Measurements from ENCODE around the gene THBS4. TPM values are rescaled to one million over a fixed set of nuclear protein-coding genes. Genes with fewer than 3 reads are reported as not detected.
A peak's percentile ranks its signal among the peaks of the same experiment; 100 is the strongest.
"Not testable (repeated sequence)": the region's sequence is repeated elsewhere in the genome, so short reads cannot be mapped to it uniquely, and the experiment has no call there.

Gene THBS4
- total RNA-seq, 2 donors from 2014 or later: 0.31 TPM; not detected in 1

DNA sequence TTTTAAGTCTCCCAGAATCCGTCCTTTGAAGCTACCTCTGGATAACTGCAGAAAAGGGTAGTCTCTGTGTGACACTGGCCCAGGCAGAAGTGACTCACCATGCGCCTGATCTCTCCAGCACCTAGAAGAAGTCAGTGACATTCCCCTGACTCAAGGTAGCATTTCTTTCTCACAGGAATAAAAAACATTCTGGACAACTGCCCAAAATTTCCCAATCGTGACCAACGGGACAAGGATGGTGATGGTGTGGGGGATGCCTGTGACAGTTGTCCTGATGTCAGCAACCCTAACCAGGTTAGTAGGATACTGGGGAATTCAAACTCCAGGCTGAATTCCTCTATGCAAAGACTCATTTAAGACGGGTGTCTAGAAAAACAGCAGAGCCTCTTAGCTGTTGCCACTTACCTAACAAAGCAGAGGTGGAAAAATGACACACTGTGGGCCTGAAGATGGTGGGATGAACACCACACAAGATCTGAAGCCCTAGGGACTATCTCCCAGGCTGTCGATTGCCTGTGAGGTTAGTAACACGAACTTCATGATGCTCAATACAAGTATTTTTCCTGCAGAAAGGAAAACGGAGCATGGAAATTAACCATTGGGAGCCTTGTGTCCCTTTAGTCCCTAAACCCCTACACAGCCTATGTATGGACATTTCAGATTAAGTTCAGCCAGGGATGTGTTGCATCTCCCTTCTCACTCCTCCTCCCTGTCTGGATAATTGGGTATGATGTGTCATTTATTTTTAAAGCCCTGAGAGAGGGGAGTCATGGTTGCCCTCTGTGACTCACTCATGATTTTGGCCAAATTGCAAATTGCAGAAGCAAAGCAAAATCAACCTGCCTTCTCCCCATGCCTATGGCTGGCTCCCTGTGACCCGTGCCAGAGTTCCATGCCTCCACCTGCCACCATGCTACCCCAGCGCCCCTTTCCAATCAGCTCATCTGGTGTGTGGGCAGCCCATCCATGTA, 37.2 kb downstream of the THBS4 start:
- H3K27me3 Mint-ChIP-seq: no peaks in the 10 kb centered on the region
- DNase-seq (ENCODE audit: low spot score): no peak
- H3K36me3 Mint-ChIP-seq: no peaks in the 10 kb centered on the region
- H3K9me3 Mint-ChIP-seq: no peaks in the 10 kb centered on the region
- H3K27ac Mint-ChIP-seq: no peak overlapping the region
- no peak overlapping the region for H3K4me3 Mint-ChIP-seq
- peaks cover 5 to 10% of the 10 kb centered on the region in 2 donors for H3K4me1 Mint-ChIP-seq (ENCODE audit: low read depth in 2 of 2)
- no peak for ATAC-seq

DNA sequence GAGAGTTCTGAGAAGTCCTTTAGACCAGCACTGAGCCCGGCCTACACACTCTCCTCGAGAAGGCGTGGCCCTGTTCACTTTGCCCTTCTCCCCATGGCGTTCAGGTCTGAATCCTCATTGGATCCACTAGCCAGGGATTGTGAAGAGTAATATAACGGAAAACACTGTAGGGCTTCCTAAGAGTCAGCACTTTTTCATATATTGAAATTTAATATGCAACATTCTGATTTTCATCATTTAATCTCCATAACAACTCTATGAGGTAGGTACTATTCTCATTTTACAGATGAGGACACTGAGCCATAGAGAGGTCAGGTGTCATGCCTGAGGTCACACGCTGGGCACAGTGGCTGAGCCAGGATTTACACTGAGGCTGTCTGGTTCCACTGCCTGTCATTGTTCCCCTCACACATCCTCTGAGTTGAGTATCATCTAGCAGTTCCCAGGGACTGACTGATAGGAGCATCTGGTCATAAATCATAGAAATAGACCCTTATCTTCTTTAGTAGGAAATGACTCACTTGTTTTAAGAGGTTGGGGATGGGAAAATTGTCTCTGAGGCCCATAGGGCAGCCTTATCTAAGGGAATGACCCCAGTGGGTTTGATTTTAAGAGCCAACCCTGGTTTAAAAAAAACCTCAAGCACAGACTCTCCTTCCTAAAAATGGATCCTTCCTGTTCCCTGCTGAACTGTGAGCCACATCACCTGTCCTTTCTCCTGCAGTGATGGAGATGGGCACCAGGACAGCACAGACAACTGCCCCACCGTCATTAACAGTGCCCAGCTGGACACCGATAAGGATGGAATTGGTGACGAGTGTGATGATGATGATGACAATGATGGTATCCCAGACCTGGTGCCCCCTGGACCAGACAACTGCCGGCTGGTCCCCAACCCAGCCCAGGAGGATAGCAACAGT, 41.2 kb downstream of the THBS4 start:
- H3K36me3 Mint-ChIP-seq: no peaks in the 10 kb centered on the region

DNA sequence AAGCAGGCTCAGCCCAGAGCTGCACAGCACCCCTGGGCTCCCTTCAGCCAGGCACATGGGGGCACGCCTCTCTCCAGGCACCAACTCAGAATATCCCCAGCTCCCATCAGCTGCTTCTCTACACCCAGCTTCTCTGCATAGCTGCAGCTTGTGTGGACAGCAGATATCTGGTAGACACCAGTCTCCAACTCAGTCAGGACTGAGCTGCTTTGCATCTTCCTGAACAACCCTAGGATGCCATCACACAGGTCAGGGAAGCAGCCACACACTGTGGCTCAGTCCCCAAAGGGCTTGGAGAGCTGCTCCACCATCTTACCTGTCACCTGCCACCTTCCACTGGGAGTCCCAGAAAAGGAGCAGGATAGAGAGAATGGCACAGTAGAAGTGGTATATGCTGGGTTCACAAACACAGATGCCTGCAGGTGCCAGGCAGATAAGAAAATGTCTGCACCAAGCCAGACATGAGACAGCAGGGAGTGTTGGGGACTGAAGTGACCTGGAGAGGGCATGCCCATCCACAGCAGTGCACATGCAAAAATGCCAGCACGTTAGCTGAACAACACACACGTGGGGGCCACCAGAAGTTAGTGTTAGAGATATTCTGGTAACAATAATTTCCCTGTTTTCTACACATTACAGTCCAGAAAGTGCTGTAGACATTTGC, 42.0 kb downstream of the THBS4 start:
- H3K4me1 Mint-ChIP-seq (ENCODE audit: low read depth in 2 of 2): no peaks in the 10 kb centered on the region
- no peak overlapping the region for H3K4me3 Mint-ChIP-seq
- DNase-seq (ENCODE audit: low spot score) (no peak), ATAC-seq (peak in 1 of 2 donors; percentile 21)
- H3K27ac Mint-ChIP-seq: no peak overlapping the region
- no peaks in the 10 kb centered on the region for H3K36me3 Mint-ChIP-seq
- H3K9me3 Mint-ChIP-seq: no peaks in the 10 kb centered on the region
- no peaks in the 10 kb centered on the region for H3K27me3 Mint-ChIP-seq

More for the DNA sequence above, 41.2 kb downstream of the THBS4 start:
- no peaks in the 10 kb centered on the region for H3K4me1 Mint-ChIP-seq (ENCODE audit: low read depth in 2 of 2)
- no peaks in the 10 kb centered on the region for H3K27me3 Mint-ChIP-seq
- ATAC-seq: no peak
- H3K4me3 Mint-ChIP-seq: no peak overlapping the region
- DNase-seq (ENCODE audit: low spot score): no peak
- H3K9me3 Mint-ChIP-seq: no peaks in the 10 kb centered on the region
- no peak overlapping the region for H3K27ac Mint-ChIP-seq

DNA sequence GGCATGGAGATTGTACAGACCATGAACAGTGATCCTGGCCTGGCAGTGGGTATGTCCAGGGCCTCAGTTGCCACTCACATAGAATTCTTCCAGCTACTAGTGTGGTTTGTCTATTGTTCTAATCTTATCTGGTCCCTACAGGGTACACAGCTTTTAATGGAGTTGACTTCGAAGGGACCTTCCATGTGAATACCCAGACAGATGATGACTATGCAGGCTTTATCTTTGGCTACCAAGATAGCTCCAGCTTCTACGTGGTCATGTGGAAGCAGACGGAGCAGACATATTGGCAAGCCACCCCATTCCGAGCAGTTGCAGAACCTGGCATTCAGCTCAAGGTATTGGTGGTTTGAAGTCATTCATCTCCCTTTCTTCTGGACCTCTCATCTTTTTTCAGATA, 43.8 kb downstream of the THBS4 start:
- no peak overlapping the region for H3K4me3 Mint-ChIP-seq
- no peaks in the 10 kb centered on the region for H3K27me3 Mint-ChIP-seq
- H3K36me3 Mint-ChIP-seq: no peaks in the 10 kb centered on the region
- peaks cover 4 to 6% of the 10 kb centered on the region in 2 donors for H3K4me1 Mint-ChIP-seq (ENCODE audit: low read depth in 2 of 2)
- DNase-seq (ENCODE audit: low spot score): no peak
- ATAC-seq: no peak
- H3K9me3 Mint-ChIP-seq: no peaks in the 10 kb centered on the region
- no peak overlapping the region for H3K27ac Mint-ChIP-seq

DNA sequence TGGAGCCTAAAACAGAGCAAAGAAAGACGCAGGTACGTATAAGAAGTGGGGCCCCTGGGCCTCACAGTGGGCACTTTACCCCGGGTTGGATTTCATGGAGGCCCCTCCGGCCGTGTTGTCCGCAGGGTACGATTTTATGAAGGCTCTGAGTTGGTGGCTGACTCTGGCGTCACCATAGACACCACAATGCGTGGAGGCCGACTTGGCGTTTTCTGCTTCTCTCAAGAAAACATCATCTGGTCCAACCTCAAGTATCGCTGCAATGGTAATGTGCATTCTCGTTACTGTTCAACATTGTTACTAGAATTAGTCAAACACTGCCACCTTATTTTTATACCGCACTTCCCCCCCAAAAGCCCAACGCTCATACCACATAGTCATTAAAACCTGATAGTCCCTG, 47.1 kb downstream of the THBS4 start:
- Mint-ChIP-seq H3K4me1 (ENCODE audit: low read depth in 2 of 2) (peaks cover 4 to 6% of the 10 kb centered on the region in 2 donors), H3K27ac (no peak overlapping the region), H3K9me3 (no peaks in the 10 kb centered on the region), H3K36me3 (no peaks in the 10 kb centered on the region), H3K27me3 (peaks cover 5% of the 10 kb centered on the region in 2 donors), H3K4me3 (peak overlapping the region; percentile 6)
- ATAC-seq (no peak), DNase-seq (ENCODE audit: low spot score) (no peak)

DNA sequence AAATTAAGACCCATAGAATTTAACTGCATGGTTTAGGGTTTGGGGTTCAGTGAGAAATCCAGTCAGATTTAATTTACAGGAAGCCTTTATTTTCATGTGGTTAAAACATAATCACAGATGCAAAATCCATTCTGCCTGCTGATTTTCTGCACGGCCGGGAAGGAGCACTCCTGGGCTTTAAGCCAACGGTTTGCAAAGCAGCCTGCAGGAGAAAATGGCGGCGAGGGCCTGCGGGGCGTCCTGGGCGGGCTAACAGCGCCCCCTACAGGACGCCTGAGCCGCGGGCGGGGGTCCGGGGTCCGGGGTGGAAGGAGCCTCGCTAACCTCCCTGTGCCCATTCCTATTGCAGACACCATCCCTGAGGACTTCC, 47.6 kb downstream of the THBS4 start:
- Mint-ChIP-seq H3K4me1 (ENCODE audit: low read depth in 2 of 2) (peaks cover 4 to 6% of the 10 kb centered on the region in 2 donors), H3K9me3 (no peaks in the 10 kb centered on the region), H3K4me3 (peak overlapping the region; percentile 61), H3K36me3 (no peaks in the 10 kb centered on the region), H3K27ac (no peak overlapping the region), H3K27me3 (peaks cover 5% of the 10 kb centered on the region in 2 donors)
- DNase-seq (ENCODE audit: low spot score): peak; percentile 64
- peak in 1 of 2 donors; percentile 65 for ATAC-seq

DNA sequence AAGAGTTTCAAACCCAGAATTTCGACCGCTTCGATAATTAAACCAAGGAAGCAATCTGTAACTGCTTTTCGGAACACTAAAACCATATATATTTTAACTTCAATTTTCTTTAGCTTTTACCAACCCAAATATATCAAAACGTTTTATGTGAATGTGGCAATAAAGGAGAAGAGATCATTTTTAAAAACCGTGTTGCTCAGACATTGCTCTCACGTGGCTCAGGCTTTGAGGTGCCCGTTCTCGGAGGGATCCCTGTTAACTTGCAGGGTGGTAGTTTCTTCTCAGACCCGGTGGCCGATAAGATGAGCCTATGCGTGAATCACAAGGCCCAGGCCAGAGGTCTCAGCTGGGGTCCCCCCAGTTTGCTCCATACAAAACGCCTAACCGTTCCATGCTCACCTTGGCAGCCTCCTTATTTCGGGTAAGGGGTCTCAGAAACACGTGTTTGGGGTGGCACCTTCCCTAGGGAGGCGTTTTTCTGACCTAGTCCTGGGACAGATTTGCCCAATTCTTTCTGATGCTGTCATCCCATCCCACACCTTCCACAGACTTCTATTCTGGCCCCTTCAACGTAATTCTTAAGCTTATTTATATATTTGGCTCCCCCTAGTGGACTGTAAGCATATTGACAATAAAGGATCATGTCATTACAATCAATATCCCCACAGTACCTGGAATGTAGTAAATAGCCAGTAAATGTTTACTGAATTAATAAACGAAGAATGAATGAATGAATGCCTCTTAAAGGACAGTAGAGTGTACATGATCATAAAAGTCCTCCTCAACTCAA, 48.1 kb downstream of the THBS4 start:
- peaks cover 4 to 6% of the 10 kb centered on the region in 2 donors for H3K4me1 Mint-ChIP-seq (ENCODE audit: low read depth in 2 of 2)
- no peaks in the 10 kb centered on the region for H3K36me3 Mint-ChIP-seq
- H3K27ac Mint-ChIP-seq: peak overlapping the region; percentile 38 to 63
- no peaks in the 10 kb centered on the region for H3K9me3 Mint-ChIP-seq
- peak overlapping the region; percentile 61 for H3K4me3 Mint-ChIP-seq
- H3K27me3 Mint-ChIP-seq: peaks cover 5% of the 10 kb centered on the region in 2 donors
- DNase-seq (ENCODE audit: low spot score) (no peak), ATAC-seq (peak; percentile 65 to 75)

DNA sequence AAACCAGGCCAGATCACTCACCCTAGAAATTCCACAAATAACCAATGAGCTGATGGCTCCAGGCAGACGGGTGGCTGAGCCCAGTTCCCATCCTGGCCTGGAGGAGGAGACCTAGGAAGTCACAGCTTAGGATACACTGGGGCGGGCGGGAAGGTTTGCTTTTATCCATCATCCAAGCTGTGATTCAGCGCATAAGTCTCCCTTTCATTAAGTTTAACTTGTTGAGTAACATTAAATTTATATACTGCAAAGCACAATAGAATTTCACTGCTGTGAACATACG, 55.7 kb downstream of the THBS4 start:
- DNase-seq (ENCODE audit: low spot score) (no peak), ATAC-seq (no peak)
- Mint-ChIP-seq H3K4me1 (ENCODE audit: low read depth in 2 of 2) (no peaks in the 10 kb centered on the region), H3K27ac (no peak overlapping the region), H3K36me3 (no peaks in the 10 kb centered on the region), H3K9me3 (no peaks in the 10 kb centered on the region), H3K27me3 (peaks cover under 1% of the 10 kb centered on the region in 2 donors), H3K4me3 (no peak overlapping the region)

DNA sequence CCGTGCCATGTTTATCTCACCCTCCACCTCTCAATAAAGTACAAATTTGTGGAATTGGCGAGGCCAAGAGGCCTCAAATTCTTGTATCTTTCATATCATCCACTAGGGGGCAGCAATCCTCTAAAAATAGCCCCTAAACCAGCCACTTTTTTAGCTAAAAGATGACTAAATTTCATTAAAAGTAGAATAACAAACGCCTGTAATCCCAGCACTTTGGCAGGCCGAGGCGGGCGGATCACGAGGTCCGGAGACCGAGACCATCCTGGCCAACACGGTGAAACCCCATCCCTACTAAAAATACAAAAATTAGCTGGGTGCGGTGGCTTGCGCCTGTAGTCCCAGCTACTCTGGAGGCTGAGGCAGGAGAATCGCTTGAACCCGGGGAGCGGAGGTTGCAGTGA, 56.6 kb downstream of the THBS4 start:
- not testable (repeated sequence) for H3K4me3 Mint-ChIP-seq; H3K36me3 Mint-ChIP-seq; H3K9me3 Mint-ChIP-seq; H3K4me1 Mint-ChIP-seq (ENCODE audit: low read depth in 2 of 2); ATAC-seq; H3K27me3 Mint-ChIP-seq
- DNase-seq (ENCODE audit: low spot score): peak; percentile 72
- peak overlapping the region in 1 of 2 donors; percentile 43 for H3K27ac Mint-ChIP-seq

DNA sequence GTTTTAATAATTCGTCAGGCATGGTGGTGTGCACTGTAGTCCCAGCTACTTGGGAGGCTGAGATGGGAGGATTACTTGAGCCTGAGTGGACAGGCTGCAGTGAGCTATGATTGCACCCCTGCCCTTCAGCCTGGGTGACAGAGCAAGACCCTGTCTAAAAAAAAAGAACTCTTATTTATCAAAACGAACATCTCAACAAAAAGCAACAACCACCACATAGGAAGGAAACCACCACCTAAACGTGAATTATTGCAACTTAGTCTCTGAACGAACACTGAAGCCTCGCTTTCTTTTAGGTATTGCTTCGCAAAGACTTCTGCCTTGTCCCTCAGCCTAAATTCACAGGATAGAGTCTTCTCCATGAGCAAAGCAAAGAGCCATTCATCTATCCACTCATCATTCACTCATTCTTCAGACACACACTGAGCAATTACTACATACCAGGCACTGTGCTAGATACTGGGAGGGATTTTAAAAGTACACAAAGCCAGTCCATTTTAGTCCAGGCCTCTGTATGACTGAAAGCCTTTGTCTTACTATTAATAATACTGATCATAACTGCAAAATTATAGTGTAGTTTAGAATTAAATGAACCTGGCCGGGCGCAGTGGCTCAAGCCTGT, 57.4 kb downstream of the THBS4 start:
- Mint-ChIP-seq H3K4me1 (ENCODE audit: low read depth in 2 of 2) (no peaks in the 10 kb centered on the region), H3K9me3 (no peaks in the 10 kb centered on the region), H3K27ac (no peak overlapping the region), H3K27me3 (no peaks in the 10 kb centered on the region), H3K4me3 (no peak overlapping the region), H3K36me3 (no peaks in the 10 kb centered on the region)
- DNase-seq (ENCODE audit: low spot score): no peak
- ATAC-seq: no peak

DNA sequence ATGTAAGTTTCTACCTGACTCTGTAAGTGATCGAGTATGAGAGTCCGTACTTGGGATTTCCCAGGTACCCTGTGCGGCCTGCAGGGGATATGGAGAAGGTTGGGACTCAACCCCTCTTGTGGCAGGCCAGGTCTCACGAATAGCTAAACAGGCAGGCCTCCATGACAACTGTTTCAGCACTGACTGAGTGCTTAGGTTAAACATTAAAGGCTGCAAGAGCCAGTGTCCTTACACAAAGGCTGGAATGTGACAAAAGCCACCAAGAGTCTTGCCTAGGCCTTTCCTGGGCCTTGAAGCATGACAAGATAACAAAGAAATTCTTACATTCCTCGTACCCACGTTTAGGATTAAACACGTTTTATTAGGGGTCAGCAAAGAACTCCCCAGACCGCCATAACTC, 58.6 kb downstream of the THBS4 start:
- ATAC-seq: no peak

DNA sequence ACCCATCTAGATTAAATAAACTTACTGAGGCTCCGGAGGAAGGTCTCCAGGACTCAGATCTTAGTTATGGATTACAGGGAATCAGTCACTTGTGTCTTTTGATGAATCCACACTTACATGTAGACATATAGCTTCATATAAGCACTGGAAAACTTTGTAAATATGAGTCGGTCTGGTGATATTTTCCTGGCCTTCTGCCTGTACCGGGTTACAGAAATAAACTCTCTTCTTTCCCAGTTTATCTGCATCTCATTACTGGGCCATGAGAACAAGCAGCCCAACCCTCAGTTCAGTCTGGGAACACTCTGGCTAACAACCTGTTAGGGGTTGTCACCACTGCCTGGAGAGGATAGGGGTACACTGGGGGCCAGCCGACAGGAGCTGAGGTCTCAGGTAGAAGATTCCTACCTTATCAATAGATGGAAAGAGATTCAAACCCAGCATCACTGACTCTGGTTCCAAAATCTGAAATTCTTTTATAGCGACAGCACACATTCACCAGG, 59.1 kb downstream of the THBS4 start:
- Mint-ChIP-seq H3K9me3 (no peaks in the 10 kb centered on the region), H3K27me3 (no peaks in the 10 kb centered on the region), H3K27ac (no peak overlapping the region), H3K4me1 (ENCODE audit: low read depth in 2 of 2) (no peaks in the 10 kb centered on the region), H3K4me3 (no peak overlapping the region), H3K36me3 (no peaks in the 10 kb centered on the region)
- DNase-seq (ENCODE audit: low spot score) (no peak), ATAC-seq (no peak)

More for the DNA sequence above, 58.6 kb downstream of the THBS4 start:
- no peak for DNase-seq (ENCODE audit: low spot score)
- H3K4me3 Mint-ChIP-seq: no peak overlapping the region
- H3K27ac Mint-ChIP-seq: no peak overlapping the region
- no peaks in the 10 kb centered on the region for H3K9me3 Mint-ChIP-seq
- no peaks in the 10 kb centered on the region for H3K27me3 Mint-ChIP-seq
- no peaks in the 10 kb centered on the region for H3K4me1 Mint-ChIP-seq (ENCODE audit: low read depth in 2 of 2)
- H3K36me3 Mint-ChIP-seq: no peaks in the 10 kb centered on the region

Measured in natural killer cell treated with Interleukin-12 subunit alpha and Interleukin-12 subunit beta and Interleukin-15 and Interleukin-18, amount 100 ng/mL, for 72 hours (primary cell).